HepG2 (cell line): ENCODE data around the gene PLIN5. TPM values are rescaled to one million over a fixed set of nuclear protein-coding genes. Genes with fewer than 3 reads are reported as not detected.
A peak's percentile ranks its signal among the peaks of the same experiment; 100 is the strongest.

Experiments used
- CTCF ChIP-seq: sonication (generic); formaldehyde crosslinking; IDR thresholded peaks from 2 replicates; pipeline ENCODE4 v1.5.0; 2020; ENCODE audit warnings: mild to moderate bottlenecking, missing genetic modification reagents, moderate library complexity
- DR1 ChIP-seq: sonication (generic); formaldehyde crosslinking; IDR thresholded peaks from 2 replicates; pipeline ENCODE4 v1.8.0; 2021; ENCODE audit warnings: mild to moderate bottlenecking, missing genetic modification reagents, inconsistent platforms
- FOXC1 ChIP-seq: sonication (generic); formaldehyde crosslinking; IDR thresholded peaks from 2 replicates; pipeline ENCODE4 v1.8.0; 2022; ENCODE audit warnings: mild to moderate bottlenecking, missing genetic modification reagents, borderline replicate concordance
- GATAD1 ChIP-seq: IDR thresholded peaks from 2 replicates; pipeline ENCODE4 v1.6.1; 2016; ENCODE audit warnings: missing genetic modification reagents, missing compliant biosample characterization
- HDAC1 ChIP-seq: sonication (generic); formaldehyde crosslinking; IDR thresholded peaks from 2 replicates; pipeline ENCODE4 v1.5.1; 2020; ENCODE audit warnings: mild to moderate bottlenecking, missing genetic modification reagents
- HHEX ChIP-seq: IDR thresholded peaks from 2 replicates; pipeline ENCODE4 v1.6.1; 2016; ENCODE audit warnings: control low read depth
- KLF9 ChIP-seq: IDR thresholded peaks from 2 replicates; pipeline ENCODE4 v1.6.1; 2016; ENCODE audit warnings: low read depth
- MAZ ChIP-seq, 2 experiments: sonication (generic) in 1 of 2; formaldehyde crosslinking in 1 of 2; IDR thresholded peaks; 2 replicates each; pipeline versions ENCODE4 v1.5.0 to v1.6.1; 2012 to 2020; ENCODE audit warnings: low read depth in 2 of 2, mild to moderate bottlenecking in 2 of 2, borderline replicate concordance in 1 of 2, improper control_type of control experiment in 1 of 2, low read length in 1 of 2, missing genetic modification reagents in 1 of 2, moderate library complexity in 1 of 2
- NR2F6 ChIP-seq, 2 experiments: IDR thresholded peaks; 2 replicates each; pipeline ENCODE4 v1.6.1; 2016; ENCODE audit warnings: antibody characterized with exemption in 1 of 2, mild to moderate bottlenecking in 1 of 2
- ONECUT2 ChIP-seq: sonication (generic); formaldehyde crosslinking; IDR thresholded peaks from 2 replicates; pipeline ENCODE4 v1.4.0; 2020; ENCODE audit warnings: missing genetic modification reagents
- RBFOX2 ChIP-seq: fragments of 200-400 bp; formaldehyde crosslinking; IDR thresholded peaks from 2 replicates; pipeline ENCODE4 v1.6.1; 2017; ENCODE audit warnings: low read depth, mild to moderate bottlenecking, low read length
- TGIF2 ChIP-seq: IDR thresholded peaks from 2 replicates; pipeline ENCODE4 v1.6.1; 2016; ENCODE audit warnings: control low read depth, missing compliant biosample characterization
- YEATS2 ChIP-seq: sonication (generic); formaldehyde crosslinking; IDR thresholded peaks from 2 replicates; pipeline ENCODE4 v1.4.0; 2020; ENCODE audit warnings: missing genetic modification reagents, borderline replicate concordance
- ZFX ChIP-seq: sonication (generic); formaldehyde crosslinking; IDR thresholded peaks from 2 replicates; pipeline ENCODE4 v1.4.0; 2020; ENCODE audit warnings: mild to moderate bottlenecking, low read depth, missing genetic modification reagents, moderate library complexity
- ZMAT3 ChIP-seq: sonication (generic); formaldehyde crosslinking; conservative IDR thresholded peaks from 2 replicates; pipeline ENCODE4 v1.7.0; 2021; ENCODE audit warnings: missing genetic modification reagents
- ZNF501 ChIP-seq: sonication (generic); formaldehyde crosslinking; IDR thresholded peaks from 2 replicates; pipeline ENCODE4 v1.5.1; 2020; ENCODE audit warnings: mild to moderate bottlenecking, moderate library complexity, missing genetic modification reagents
- ZNF563 ChIP-seq: sonication (generic); formaldehyde crosslinking; IDR thresholded peaks from 2 replicates; pipeline ENCODE4 v1.8.0; 2022; ENCODE audit warnings: mild to moderate bottlenecking, moderate library complexity, missing genetic modification reagents
- ZNF782 ChIP-seq: sonication (generic); formaldehyde crosslinking; IDR thresholded peaks from 2 replicates; pipeline ENCODE4 v1.4.0; 2020; ENCODE audit warnings: missing genetic modification reagents, mild to moderate bottlenecking, borderline replicate concordance
- polyA plus RNA-seq, 8 experiments: library from polyadenylated mRNA; depleted of rRNA in 3 of 8; stranded (reverse) in 7 of 8; unstranded in 1 of 8; fragments of >200 nt; fragmentation: Illumina TruSeq in 4 of 8; extraction: Trizol in 4 of 8; gene quantifications; 2 replicates each; pipeline versions ENCODE4 v1.2.1 to v1.2.3, GENCODE V29; 2011 to 2016; ENCODE audit warnings: low read depth in 4 of 8, missing spikeins in 1 of 8, mixed read lengths in 1 of 8; ENCODE audit not compliant: insufficient read depth in 1 of 8
- total RNA-seq, 5 experiments: library from RNA; depleted of rRNA; stranded (reverse); fragments of >200 nt; fragmentation: Illumina TruSeq; extraction: Trizol; gene quantifications; 2 replicates each; pipeline ENCODE4 v1.2.3, GENCODE V29; 2016; ENCODE audit warnings: low read depth in 1 of 5
- TF ChIP-seq, protein P1 (sequence below): sonication (generic); formaldehyde crosslinking; IDR thresholded peaks from 2 replicates; pipeline ENCODE4 v1.4.0; 2020; ENCODE audit warnings: missing genetic modification reagents
- TF ChIP-seq, protein P2 (sequence below): IDR thresholded peaks from 2 replicates; pipeline ENCODE4 v1.6.1; 2016; ENCODE audit warnings: missing compliant biosample characterization, missing genetic modification reagents, borderline replicate concordance
- TF ChIP-seq, protein P3 (sequence below): sonication (generic); formaldehyde crosslinking; IDR thresholded peaks from 2 replicates; pipeline ENCODE4 v1.8.1; 2022; ENCODE audit warnings: mild to moderate bottlenecking, missing genetic modification reagents
- TF ChIP-seq, protein P4 (sequence below): IDR thresholded peaks from 2 replicates; pipeline ENCODE4 v1.6.1; 2016; ENCODE audit warnings: missing genetic modification reagents, missing compliant biosample characterization

Gene PLIN5
- total and polyA plus RNA-seq, 2 of the 13 experiments (the other 11 are each of a cell fraction or from before 2014, with no cell fraction given) = 1.8 to 4.8 TPM

GRCh38 chr19:4534836-4535658, at the start of gene PLIN5 (continued):
- TF ChIP-seq, protein P1, sequence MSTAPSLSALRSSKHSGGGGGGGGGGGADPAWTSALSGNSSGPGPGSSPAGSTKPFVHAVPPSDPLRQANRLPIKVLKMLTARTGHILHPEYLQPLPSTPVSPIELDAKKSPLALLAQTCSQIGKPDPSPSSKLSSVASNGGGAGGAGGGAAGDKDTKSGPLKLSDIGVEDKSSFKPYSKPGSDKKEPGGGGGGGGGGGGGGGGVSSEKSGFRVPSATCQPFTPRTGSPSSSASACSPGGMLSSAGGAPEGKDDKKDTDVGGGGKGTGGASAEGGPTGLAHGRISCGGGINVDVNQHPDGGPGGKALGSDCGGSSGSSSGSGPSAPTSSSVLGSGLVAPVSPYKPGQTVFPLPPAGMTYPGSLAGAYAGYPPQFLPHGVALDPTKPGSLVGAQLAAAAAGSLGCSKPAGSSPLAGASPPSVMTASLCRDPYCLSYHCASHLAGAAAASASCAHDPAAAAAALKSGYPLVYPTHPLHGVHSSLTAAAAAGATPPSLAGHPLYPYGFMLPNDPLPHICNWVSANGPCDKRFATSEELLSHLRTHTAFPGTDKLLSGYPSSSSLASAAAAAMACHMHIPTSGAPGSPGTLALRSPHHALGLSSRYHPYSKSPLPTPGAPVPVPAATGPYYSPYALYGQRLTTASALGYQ (CRISPR knock-in tag) = no peak
- TF ChIP-seq RBFOX2 = peak; percentile 73
- TF ChIP-seq, protein P2, sequence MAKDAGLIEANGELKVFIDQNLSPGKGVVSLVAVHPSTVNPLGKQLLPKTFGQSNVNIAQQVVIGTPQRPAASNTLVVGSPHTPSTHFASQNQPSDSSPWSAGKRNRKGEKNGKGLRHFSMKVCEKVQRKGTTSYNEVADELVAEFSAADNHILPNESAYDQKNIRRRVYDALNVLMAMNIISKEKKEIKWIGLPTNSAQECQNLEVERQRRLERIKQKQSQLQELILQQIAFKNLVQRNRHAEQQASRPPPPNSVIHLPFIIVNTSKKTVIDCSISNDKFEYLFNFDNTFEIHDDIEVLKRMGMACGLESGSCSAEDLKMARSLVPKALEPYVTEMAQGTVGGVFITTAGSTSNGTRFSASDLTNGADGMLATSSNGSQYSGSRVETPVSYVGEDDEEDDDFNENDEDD (CRISPR knock-in tag) = peak; percentile 81; the same call in 1 of the 2 replicates
- 0 out of 2 replicates have a peak, but pooled peaks have one; percentile 59 for TF ChIP-seq DR1
- TF ChIP-seq, protein P3, sequence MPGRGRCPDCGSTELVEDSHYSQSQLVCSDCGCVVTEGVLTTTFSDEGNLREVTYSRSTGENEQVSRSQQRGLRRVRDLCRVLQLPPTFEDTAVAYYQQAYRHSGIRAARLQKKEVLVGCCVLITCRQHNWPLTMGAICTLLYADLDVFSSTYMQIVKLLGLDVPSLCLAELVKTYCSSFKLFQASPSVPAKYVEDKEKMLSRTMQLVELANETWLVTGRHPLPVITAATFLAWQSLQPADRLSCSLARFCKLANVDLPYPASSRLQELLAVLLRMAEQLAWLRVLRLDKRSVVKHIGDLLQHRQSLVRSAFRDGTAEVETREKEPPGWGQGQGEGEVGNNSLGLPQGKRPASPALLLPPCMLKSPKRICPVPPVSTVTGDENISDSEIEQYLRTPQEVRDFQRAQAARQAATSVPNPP = 0 out of 2 replicates have a peak, but pooled peaks have one; percentile 34
- no peak for TF ChIP-seq HHEX (CRISPR knock-in tag)
- peak; percentile 95; the same call in 1 of the 2 replicates for TF ChIP-seq KLF9 (CRISPR knock-in tag)
- no peak; the same call in 1 of the 2 replicates for TF ChIP-seq ZMAT3 (CRISPR knock-in tag)
- peak; percentile 84 for TF ChIP-seq MAZ (IDR thresholded peaks at IDR 0.05; ENCODE audit: borderline replicate concordance, low read depth, low read length)
- TF ChIP-seq MAZ (CRISPR knock-in tag; IDR thresholded peaks at IDR 0.05; ENCODE audit: low read depth) = 0 out of 2 replicates have a peak, but pooled peaks have one; percentile 59
- peak; percentile 80; the same call in 1 of the 2 replicates for TF ChIP-seq TGIF2
- TF ChIP-seq ZNF501 (CRISPR knock-in tag) = peak; percentile 59; the same call in 1 of the 2 replicates
- TF ChIP-seq NR2F6 (IDR thresholded peaks at IDR 0.05) = no peak
- TF ChIP-seq NR2F6 (CRISPR knock-in tag; IDR thresholded peaks at IDR 0.05) = 0 out of 2 replicates have a peak, but pooled peaks have one; percentile 8
- TF ChIP-seq CTCF (CRISPR knock-in tag) = peak; percentile 32
- 0 out of 2 replicates have a peak, but pooled peaks have one; percentile 25 for TF ChIP-seq ZNF782 (CRISPR knock-in tag)
- 0 out of 2 replicates have a peak, but pooled peaks have one; percentile 30 for TF ChIP-seq GATAD1 (CRISPR knock-in tag)
- TF ChIP-seq ZNF563 (CRISPR knock-in tag) = 0 out of 2 replicates have a peak, but pooled peaks have one; percentile 55
- no peak for TF ChIP-seq FOXC1
- peak; percentile 54 for TF ChIP-seq ZFX (CRISPR knock-in tag)
- TF ChIP-seq, protein P4, sequence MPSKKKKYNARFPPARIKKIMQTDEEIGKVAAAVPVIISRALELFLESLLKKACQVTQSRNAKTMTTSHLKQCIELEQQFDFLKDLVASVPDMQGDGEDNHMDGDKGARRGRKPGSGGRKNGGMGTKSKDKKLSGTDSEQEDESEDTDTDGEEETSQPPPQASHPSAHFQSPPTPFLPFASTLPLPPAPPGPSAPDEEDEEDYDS (CRISPR knock-in tag) = peak; percentile 96
- peak; percentile 45; the same call in 1 of the 2 replicates for TF ChIP-seq HDAC1 (CRISPR knock-in tag)
- peak; percentile 17; the same call in 1 of the 2 replicates for TF ChIP-seq YEATS2 (CRISPR knock-in tag)
- TF ChIP-seq ONECUT2 (CRISPR knock-in tag) = peak; percentile 79
